OCI-LY7 (cell line): ENCODE data around the gene KHSRP.

ENCODE experiments used
- CTCF ChIP-seq: fragments of 200-600 bp; sonication (generic); conservative IDR thresholded peaks from 2 replicates; pipeline ENCODE4 v1.5.1; 2014; ENCODE audit warnings: mild to moderate bottlenecking, antibody characterized with exemption, low read length, moderate library complexity, mixed read lengths
- EZH2phosphoT487 ChIP-seq: fragments of 200-600 bp; sonication (generic); IDR thresholded peaks from 2 replicates; pipeline ENCODE4 v1.6.1; 2018; ENCODE audit warnings: low read depth, borderline replicate concordance, mild to moderate bottlenecking, mixed run types, antibody characterized with exemption, low read length, moderate library complexity, mixed read lengths

- TF ChIP-seq CTCF (no peak), EZH2phosphoT487 (no peak)
Measured at GRCh38 chr19:6421075-6422014, 3.3 kb downstream of the KHSRP start.
